Panc1 (cell line): ENCODE measurements around the gene SLC7A1. TPM values are rescaled to one million over a fixed set of nuclear protein-coding genes. Genes with fewer than 3 reads are reported as not detected.

Source experiments
- ATAC-seq: fragments of 200-7000 bp; cut with Tn5 transposase; 2 replicates; pipeline ENCODE4 v1.9.1; 2020; ENCODE audit warnings: mild to moderate bottlenecking, moderate library complexity
- BruUV-seq: library from RNA; stranded (reverse); fragments of 400-500 nt; replicated peaks from 2 replicates; lab custom pipeline; 2021; lab: Mats Ljungman, UMichigan
- CTCF ChIA-PET: fragments of 300-600 bp; sonication (Branson Sonifier 250); formaldehyde crosslinking; loops from one replicate; lab custom pipeline; 2022; ENCODE audit warnings: antibody characterized with exemption; lab: Charles Lee
- POLR2A ChIA-PET: fragments of 300-600 bp; sonication (Branson Sonifier 250); formaldehyde crosslinking; loops from one replicate; lab custom pipeline; 2022; ENCODE audit warnings: antibody characterized with exemption; lab: Charles Lee
- DNase-seq: peaks from one replicate; pipeline ENCODE4 v3.0.0-alpha.2; 2010; ENCODE audit warnings: low read depth, low spot score
- H3K27ac ChIP-seq: 2 replicates; pipeline ENCODE4 v1.5.1; 2011; ENCODE audit warnings: mild to moderate bottlenecking, low read length, inconsistent platforms
- H3K27me3 ChIP-seq: fragments of 200-500 bp; sonication (Bioruptor generic); 2 replicates; pipeline ENCODE4 v1.6.0; 2014; ENCODE audit warnings: low read length, inconsistent platforms; ENCODE audit not compliant: control insufficient read depth, insufficient read depth
- H3K36me3 ChIP-seq: fragments of 200-500 bp; sonication (Bioruptor generic); 2 replicates; pipeline ENCODE4 v1.5.1; 2014; ENCODE audit warnings: inconsistent platforms, mild to moderate bottlenecking, low read length, moderate library complexity; ENCODE audit not compliant: control insufficient read depth, insufficient read depth
- H3K4me1 ChIP-seq: 2 replicates; pipeline ENCODE4 v1.5.1; 2011; ENCODE audit warnings: inconsistent platforms, mild to moderate bottlenecking, low read length, moderate library complexity; ENCODE audit not compliant: control insufficient read depth, insufficient read depth
- H3K4me3 ChIP-seq, 2 experiments: 2 replicates each; pipeline ENCODE4 v1.5.1; 2011 to 2012; ENCODE audit warnings: low read depth in 2 of 2, low read length in 2 of 2, mild to moderate bottlenecking in 2 of 2, inconsistent platforms in 1 of 2, moderate library complexity in 1 of 2
- H3K9me3 ChIP-seq: fragments of 200-500 bp; sonication (Bioruptor generic); 2 replicates; pipeline ENCODE4 v1.5.1; 2014; ENCODE audit warnings: low read depth, mild to moderate bottlenecking, inconsistent platforms, low read length, moderate library complexity; ENCODE audit not compliant: control insufficient read depth, insufficient read depth
- CTCF ChIP-seq: fragments of 450-650 bp; IDR thresholded peaks from 2 replicates; pipeline ENCODE4 v1.5.1; 2017; ENCODE audit warnings: mild to moderate bottlenecking
- POLR2AphosphoS5 ChIP-seq: IDR thresholded peaks from 2 replicates; pipeline ENCODE4 v1.6.1; 2012; ENCODE audit warnings: mild to moderate bottlenecking, low read depth, low read length, moderate library complexity
- REST ChIP-seq, 2 experiments: IDR thresholded peaks; 2 replicates each; pipeline ENCODE4 v1.6.1; 2011 to 2012; ENCODE audit warnings: low read depth in 2 of 2, control low read depth in 1 of 2, low read length in 1 of 2, mild to moderate bottlenecking in 1 of 2, moderate library complexity in 1 of 2; ENCODE audit not compliant: insufficient read depth in 1 of 2
- SIN3A ChIP-seq: IDR thresholded peaks from 2 replicates; pipeline ENCODE4 v1.6.1; 2012; ENCODE audit warnings: low read depth, mild to moderate bottlenecking, low read length, moderate library complexity, borderline replicate concordance; ENCODE audit not compliant: insufficient read depth
- TCF7L2 ChIP-seq: IDR thresholded peaks from 2 replicates; pipeline ENCODE4 v1.6.1; 2011; ENCODE audit warnings: mild to moderate bottlenecking, low read depth, low read length, inconsistent platforms
- in situ Hi-C: cut with HindIII; loops from 2 replicates; pipeline ENCODE4 v1.10.0; 2016; ENCODE audit warnings: low sequenced_read_pairs, low pct_unique_long_range_greater_than_20kb
- intact Hi-C: fragments of 100-400 bp; cut with micrococcal nuclease; formaldehyde crosslinking; loops from one replicate; pipeline ENCODE4 v1.10.0; 2022; ENCODE audit not compliant: unreplicated experiment
- total RNA-seq: library from RNA; stranded (reverse); gene quantifications from one replicate; pipeline ENCODE4 v1.2.1, GENCODE V29; 2021; ENCODE audit not compliant: unreplicated experiment

SLC7A1 gene
- total RNA-seq, 1 experiment from 2014 or later = 63.3 TPM

GRCh38 chr13:29482504-29482903, 113.0 kb downstream of the SLC7A1 start:
- CTCF ChIA-PET = no interaction called here
- in situ Hi-C loops (no loop called here), intact Hi-C loops (no loop called here)
- H3K9me3 ChIP-seq = no peaks in the 10 kb centered on the region
- no TSS peak for BruUV-seq
- no peak overlapping the region for H3K4me3 ChIP-seq
- TF ChIP-seq REST (IDR thresholded peaks at IDR 0.05; ENCODE audit: insufficient read depth in 1 of 2, low read depth in 2 of 2, low read length in 1 of 2) (no peak), CTCF (no peak), TCF7L2 (no peak), SIN3A (no peak), POLR2AphosphoS5 (no peak)
- ATAC-seq = no peak
- H3K4me1 ChIP-seq = no peaks in the 10 kb centered on the region
- POLR2A ChIA-PET = no interaction called here
- no peaks in the 10 kb centered on the region; the same call in none of the 2 replicates for H3K27me3 ChIP-seq
- H3K27ac ChIP-seq = no peak overlapping the region
- no peak for DNase-seq
- no peaks in the 10 kb centered on the region for H3K36me3 ChIP-seq

- Histone ChIP-seq H3K36me3 (no peaks in the 10 kb centered on the region), H3K4me1 (no peaks in the 10 kb centered on the region), H3K4me3 (no peak overlapping the region), H3K27me3 (no peaks in the 10 kb centered on the region; the same call in 1 of the 2 replicates), H3K9me3 (no peaks in the 10 kb centered on the region), H3K27ac (no peak overlapping the region)
- in situ Hi-C loops (no loop called here), intact Hi-C loops (no loop called here)
- BruUV-seq = no TSS peak
- ChIA-PET CTCF (no interaction called here), POLR2A (no interaction called here)
- no peak for ATAC-seq
- DNase-seq = no peak
- TF ChIP-seq REST (IDR thresholded peaks at IDR 0.05; ENCODE audit: insufficient read depth in 1 of 2, low read depth in 2 of 2, low read length in 1 of 2) = no peak
- no peak for TF ChIP-seq SIN3A
- TF ChIP-seq TCF7L2 = no peak
- TF ChIP-seq CTCF = no peak
- no peak for TF ChIP-seq POLR2AphosphoS5
Measured at GRCh38 chr13:29481603-29482002, 113.9 kb downstream of the SLC7A1 start.
